ENCODE measurements around the gene ITM2B. TPM values are rescaled to one million over a fixed set of nuclear protein-coding genes. Genes with fewer than 3 reads are reported as not detected.
"Not testable (repeated sequence)": the region's sequence is repeated elsewhere in the genome, so short reads cannot be mapped to it uniquely, and the experiment has no call there.

The ITM2B gene
- total RNA-seq, 1 donor from 2014 or later: 358 TPM

DNA sequence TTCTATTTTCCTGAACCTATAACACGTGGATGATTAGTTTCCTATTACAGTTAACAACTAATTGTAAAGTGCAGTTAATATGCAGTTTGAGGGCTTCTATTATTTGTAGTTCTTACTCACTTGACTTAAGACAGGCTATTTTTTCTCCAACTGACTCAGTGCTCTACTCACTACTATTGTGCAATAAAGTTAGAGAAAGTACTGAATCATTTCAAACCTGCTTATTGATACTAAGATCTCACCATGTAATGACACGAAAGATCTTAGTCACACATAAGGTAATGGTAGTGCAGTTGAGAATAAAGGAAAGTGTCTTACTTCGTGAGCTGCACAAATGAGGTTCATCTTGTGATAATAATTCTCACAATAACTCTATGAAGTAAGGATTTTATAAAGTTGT, 22.8 kb upstream of the ITM2B start:
- H3K27ac Mint-ChIP-seq (ENCODE audit: unreplicated experiment): no peak overlapping the region
- H4K20me1 ChIP-seq (ENCODE audit: insufficient read depth, low read length): no peaks in the 10 kb centered on the region
- H3K36me3 Mint-ChIP-seq (ENCODE audit: low read depth, unreplicated experiment): no peaks in the 10 kb centered on the region
- no peaks in the 10 kb centered on the region for H3K27me3 Mint-ChIP-seq (ENCODE audit: low read depth, unreplicated experiment)
- no peaks in the 10 kb centered on the region for H3K4me1 Mint-ChIP-seq (ENCODE audit: low read depth, unreplicated experiment)
- no peaks in the 10 kb centered on the region for H3K4me1 ChIP-seq (ENCODE audit: insufficient read depth, low read length)
- H3K9ac ChIP-seq (ENCODE audit: low read length): no peak overlapping the region
- H3K27me3 ChIP-seq (ENCODE audit: insufficient read depth, low read length): no peaks in the 10 kb centered on the region
- H3K9me3 ChIP-seq (ENCODE audit: insufficient read depth, low read depth, low read length): no peaks in the 10 kb centered on the region
- peak; percentile 55 for FAIRE-seq
- no peak overlapping the region for H3K27ac ChIP-seq (ENCODE audit: low read depth, low read length)
- no peaks in the 10 kb centered on the region for H3K79me2 ChIP-seq (ENCODE audit: insufficient read depth, low read length)
- peaks cover 17% of the 10 kb centered on the region for H3K9me3 Mint-ChIP-seq (ENCODE audit: unreplicated experiment)
- no peak for TF ChIP-seq EZH2 (IDR thresholded peaks at IDR 0.05; ENCODE audit: insufficient read depth, low read length)
- TF ChIP-seq, protein P1, sequence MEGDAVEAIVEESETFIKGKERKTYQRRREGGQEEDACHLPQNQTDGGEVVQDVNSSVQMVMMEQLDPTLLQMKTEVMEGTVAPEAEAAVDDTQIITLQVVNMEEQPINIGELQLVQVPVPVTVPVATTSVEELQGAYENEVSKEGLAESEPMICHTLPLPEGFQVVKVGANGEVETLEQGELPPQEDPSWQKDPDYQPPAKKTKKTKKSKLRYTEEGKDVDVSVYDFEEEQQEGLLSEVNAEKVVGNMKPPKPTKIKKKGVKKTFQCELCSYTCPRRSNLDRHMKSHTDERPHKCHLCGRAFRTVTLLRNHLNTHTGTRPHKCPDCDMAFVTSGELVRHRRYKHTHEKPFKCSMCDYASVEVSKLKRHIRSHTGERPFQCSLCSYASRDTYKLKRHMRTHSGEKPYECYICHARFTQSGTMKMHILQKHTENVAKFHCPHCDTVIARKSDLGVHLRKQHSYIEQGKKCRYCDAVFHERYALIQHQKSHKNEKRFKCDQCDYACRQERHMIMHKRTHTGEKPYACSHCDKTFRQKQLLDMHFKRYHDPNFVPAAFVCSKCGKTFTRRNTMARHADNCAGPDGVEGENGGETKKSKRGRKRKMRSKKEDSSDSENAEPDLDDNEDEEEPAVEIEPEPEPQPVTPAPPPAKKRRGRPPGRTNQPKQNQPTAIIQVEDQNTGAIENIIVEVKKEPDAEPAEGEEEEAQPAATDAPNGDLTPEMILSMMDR (IDR thresholded peaks at IDR 0.05; ENCODE audit: insufficient read depth, low read depth, low read length): no peak
- peak; percentile 89 for DNase-seq (ENCODE audit: low read depth)
- no peak overlapping the region for H2AFZ ChIP-seq (ENCODE audit: low read depth, low read length)
- no peaks in the 10 kb centered on the region for H3K36me3 ChIP-seq (ENCODE audit: insufficient read depth, low read length)
- H3K4me2 ChIP-seq (ENCODE audit: low read length): no peak overlapping the region
- H3K4me3 Mint-ChIP-seq (ENCODE audit: unreplicated experiment): no peak overlapping the region
- no peak overlapping the region for H3K4me3 ChIP-seq (ENCODE audit: insufficient read depth, low read depth, low read length)

DNA sequence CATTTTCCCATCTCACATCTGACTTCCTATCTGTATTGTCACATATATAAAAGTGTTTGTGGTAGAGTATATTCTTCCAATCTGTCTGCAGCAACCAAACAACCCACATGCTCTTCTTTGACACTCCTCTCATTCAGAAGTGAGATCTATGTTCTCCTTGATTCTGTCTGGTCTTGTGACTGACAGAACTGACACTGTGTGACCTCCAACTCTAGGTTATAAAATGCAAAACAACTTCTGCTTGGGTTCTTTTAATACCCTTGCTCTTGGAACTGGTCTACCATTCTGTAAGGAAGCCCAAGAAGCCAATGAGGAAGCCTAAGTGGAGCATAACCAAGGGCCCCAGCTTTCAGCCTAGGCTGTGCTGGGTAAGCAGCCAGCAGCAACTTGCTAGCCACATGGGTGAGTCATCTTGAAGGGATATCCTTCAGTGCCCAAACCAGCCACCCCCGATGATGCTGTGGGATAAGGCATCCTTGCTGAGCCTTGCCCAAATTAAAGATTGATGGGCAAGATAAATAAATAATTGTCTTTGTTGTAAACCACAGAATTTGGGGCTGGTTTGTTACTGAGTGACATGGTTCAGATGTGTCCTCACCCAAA, 18.4 kb upstream of the ITM2B start:
- DNase-seq (ENCODE audit: low read depth) (no peak), FAIRE-seq (no peak)
- Histone ChIP-seq H3K9me3 (ENCODE audit: insufficient read depth, low read depth, low read length) (no peaks in the 10 kb centered on the region), H3K4me2 (ENCODE audit: low read length) (no peak overlapping the region), H3K36me3 (ENCODE audit: insufficient read depth, low read length) (no peaks in the 10 kb centered on the region), H3K79me2 (ENCODE audit: insufficient read depth, low read length) (no peaks in the 10 kb centered on the region), H3K4me3 (ENCODE audit: insufficient read depth, low read depth, low read length) (no peak overlapping the region), H3K9ac (ENCODE audit: low read length) (no peak overlapping the region), H3K27ac (ENCODE audit: low read depth, low read length) (no peak overlapping the region), H3K27me3 (ENCODE audit: insufficient read depth, low read length) (no peaks in the 10 kb centered on the region), H4K20me1 (ENCODE audit: insufficient read depth, low read length) (no peaks in the 10 kb centered on the region), H2AFZ (ENCODE audit: low read depth, low read length) (no peak overlapping the region), H3K4me1 (ENCODE audit: insufficient read depth, low read length) (no peaks in the 10 kb centered on the region)
- Mint-ChIP-seq H3K9me3 (ENCODE audit: unreplicated experiment) (peaks cover 15% of the 10 kb centered on the region), H3K27ac (ENCODE audit: unreplicated experiment) (no peak overlapping the region), H3K4me1 (ENCODE audit: low read depth, unreplicated experiment) (no peaks in the 10 kb centered on the region), H3K27me3 (ENCODE audit: low read depth, unreplicated experiment) (no peaks in the 10 kb centered on the region), H3K36me3 (ENCODE audit: low read depth, unreplicated experiment) (peaks cover 4% of the 10 kb centered on the region), H3K4me3 (ENCODE audit: unreplicated experiment) (no peak overlapping the region)
- TF ChIP-seq, protein P1 (IDR thresholded peaks at IDR 0.05; ENCODE audit: insufficient read depth, low read depth, low read length): no peak
- TF ChIP-seq EZH2 (IDR thresholded peaks at IDR 0.05; ENCODE audit: insufficient read depth, low read length): no peak

DNA sequence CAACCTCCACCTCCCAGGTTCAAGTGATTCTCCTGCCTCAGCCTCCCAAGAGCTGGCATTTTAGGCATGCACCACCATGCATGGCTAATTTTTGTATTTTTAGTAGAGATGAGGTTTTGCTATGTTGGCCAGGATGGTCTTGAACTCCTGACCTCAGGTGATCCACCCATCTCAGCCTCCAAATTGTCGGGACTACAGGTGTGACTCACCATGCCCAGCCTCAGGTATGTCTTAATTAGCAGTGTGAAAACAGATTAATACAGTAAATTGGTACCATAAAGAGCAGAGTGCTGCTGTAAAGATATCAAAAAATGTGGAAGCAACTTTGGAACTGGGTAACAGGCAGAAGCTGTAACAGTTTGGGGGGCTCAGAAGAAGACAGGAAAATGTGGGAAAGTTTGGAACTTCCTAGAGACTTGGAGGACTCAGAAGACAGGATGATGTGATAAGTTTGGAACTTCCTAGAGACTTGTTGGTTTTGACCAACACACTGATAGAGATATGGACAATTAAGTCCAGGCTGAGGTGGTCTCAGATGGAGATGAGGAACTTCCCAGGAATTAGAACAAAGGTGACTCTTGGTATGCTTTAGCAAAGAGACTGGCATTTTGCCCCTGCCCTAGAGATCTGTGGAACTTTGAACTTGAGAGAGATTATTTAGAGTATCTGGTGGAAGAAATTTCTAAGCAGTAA, 17.3 kb upstream of the ITM2B start:
- H3K9me3 ChIP-seq (ENCODE audit: insufficient read depth, low read depth, low read length); H3K79me2 ChIP-seq (ENCODE audit: insufficient read depth, low read length); H2AFZ ChIP-seq (ENCODE audit: low read depth, low read length); H3K4me3 ChIP-seq (ENCODE audit: insufficient read depth, low read depth, low read length); H3K27me3 ChIP-seq (ENCODE audit: insufficient read depth, low read length); H3K36me3 Mint-ChIP-seq (ENCODE audit: low read depth, unreplicated experiment); FAIRE-seq; H3K36me3 ChIP-seq (ENCODE audit: insufficient read depth, low read length); DNase-seq (ENCODE audit: low read depth); H3K9ac ChIP-seq (ENCODE audit: low read length); H3K4me1 ChIP-seq (ENCODE audit: insufficient read depth, low read length); H4K20me1 ChIP-seq (ENCODE audit: insufficient read depth, low read length); H3K27ac ChIP-seq (ENCODE audit: low read depth, low read length); H3K4me1 Mint-ChIP-seq (ENCODE audit: low read depth, unreplicated experiment); H3K27ac Mint-ChIP-seq (ENCODE audit: unreplicated experiment); H3K27me3 Mint-ChIP-seq (ENCODE audit: low read depth, unreplicated experiment); H3K4me3 Mint-ChIP-seq (ENCODE audit: unreplicated experiment); H3K4me2 ChIP-seq (ENCODE audit: low read length): not testable (repeated sequence)
- peaks cover 15% of the 10 kb centered on the region for H3K9me3 Mint-ChIP-seq (ENCODE audit: unreplicated experiment)

Data from astrocyte (in vitro differentiated cells and primary cell).